ENCODE data around the gene FMO3. TPM values are rescaled to one million over a fixed set of nuclear protein-coding genes. Genes with fewer than 3 reads are reported as not detected.

The FMO3 gene
- total RNA-seq, 1 experiment from 2014 or later, result not detected

DNA sequence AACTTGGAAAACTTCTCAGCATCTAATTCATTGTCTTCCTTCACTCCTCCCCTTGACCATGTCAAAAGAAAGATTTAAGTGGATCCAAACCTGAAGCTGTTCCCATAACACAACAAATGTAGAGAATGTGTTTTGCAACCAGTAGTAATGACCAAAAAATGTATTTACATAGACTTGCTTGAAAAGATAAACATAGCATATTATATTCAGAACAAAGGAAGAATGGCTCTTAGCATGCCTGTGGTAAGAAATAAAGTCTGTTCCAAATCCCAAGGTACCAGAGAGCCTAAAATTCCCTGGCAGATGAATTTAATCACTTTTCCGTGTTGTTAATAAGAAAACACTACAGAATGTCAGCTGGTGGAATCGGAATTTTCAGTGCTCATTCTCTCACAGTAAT, 36.8 kb downstream of the FMO3 start:
- Histone ChIP-seq H3K27me3 (replicated peaks; ENCODE audit: insufficient read depth, low read depth, low read length, poor library complexity) (no peaks in the 10 kb centered on the region), H3K36me3 (ENCODE audit: insufficient read depth, low read length, poor library complexity, severe bottlenecking) (no peaks in the 10 kb centered on the region), H3K9me3 (ENCODE audit: low read depth, low read length, poor library complexity, severe bottlenecking) (peaks cover 9% of the 10 kb centered on the region), H3K27ac (ENCODE audit: low read depth, low read length, poor library complexity, severe bottlenecking) (no peak overlapping the region), H3K4me3 (ENCODE audit: low read depth, low read length, poor library complexity, severe bottlenecking) (no peak overlapping the region), H3K4me1 (ENCODE audit: insufficient read depth, low read length, poor library complexity, severe bottlenecking) (no peaks in the 10 kb centered on the region)
- CTCF ChIA-PET, result interaction anchor here (0.6 kb wide), 1 partner anchor 59 kb away, joined by 3 read pairs; no protein-coding TSS in a partner anchor
- POLR2A ChIA-PET (ENCODE audit: low non-redundant PET), result no interaction called here
- no peak for TF ChIP-seq EZH2 (IDR thresholded peaks at IDR 0.05; ENCODE audit: borderline replicate concordance, low read depth, low read length, poor library complexity, severe bottlenecking)
- TF ChIP-seq, protein P1, sequence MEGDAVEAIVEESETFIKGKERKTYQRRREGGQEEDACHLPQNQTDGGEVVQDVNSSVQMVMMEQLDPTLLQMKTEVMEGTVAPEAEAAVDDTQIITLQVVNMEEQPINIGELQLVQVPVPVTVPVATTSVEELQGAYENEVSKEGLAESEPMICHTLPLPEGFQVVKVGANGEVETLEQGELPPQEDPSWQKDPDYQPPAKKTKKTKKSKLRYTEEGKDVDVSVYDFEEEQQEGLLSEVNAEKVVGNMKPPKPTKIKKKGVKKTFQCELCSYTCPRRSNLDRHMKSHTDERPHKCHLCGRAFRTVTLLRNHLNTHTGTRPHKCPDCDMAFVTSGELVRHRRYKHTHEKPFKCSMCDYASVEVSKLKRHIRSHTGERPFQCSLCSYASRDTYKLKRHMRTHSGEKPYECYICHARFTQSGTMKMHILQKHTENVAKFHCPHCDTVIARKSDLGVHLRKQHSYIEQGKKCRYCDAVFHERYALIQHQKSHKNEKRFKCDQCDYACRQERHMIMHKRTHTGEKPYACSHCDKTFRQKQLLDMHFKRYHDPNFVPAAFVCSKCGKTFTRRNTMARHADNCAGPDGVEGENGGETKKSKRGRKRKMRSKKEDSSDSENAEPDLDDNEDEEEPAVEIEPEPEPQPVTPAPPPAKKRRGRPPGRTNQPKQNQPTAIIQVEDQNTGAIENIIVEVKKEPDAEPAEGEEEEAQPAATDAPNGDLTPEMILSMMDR (conservative IDR thresholded peaks at IDR 0.05; ENCODE audit: low read depth, low read length), result no peak
- no TSS peak for BruUV-seq (replicated peaks)
- intact Hi-C loops (cut with micrococcal nuclease; ENCODE audit: unreplicated experiment), result no loop called here
- DNase-seq (ENCODE audit: low spot score), result no peak

DNA sequence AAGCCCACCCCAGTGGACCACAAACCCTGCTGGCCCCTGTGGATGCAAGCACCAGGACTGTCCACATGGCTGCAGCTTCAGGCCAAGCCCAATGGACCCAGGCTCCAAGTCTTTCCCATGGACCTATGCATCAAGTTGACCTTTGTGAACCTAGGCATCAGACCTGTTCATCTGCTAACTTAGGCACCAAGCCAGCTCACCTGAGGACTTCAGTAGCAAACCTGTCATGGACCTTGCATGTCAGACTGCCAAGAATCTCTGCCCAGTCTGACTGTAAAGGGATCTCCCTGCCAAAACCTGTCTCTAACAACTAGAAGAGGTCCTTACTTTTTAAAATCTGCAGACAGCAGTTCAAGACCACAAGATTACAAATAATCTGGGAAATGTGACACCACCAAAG, 37.8 kb downstream of the FMO3 start:
- no peaks in the 10 kb centered on the region for H3K27me3 ChIP-seq (replicated peaks; ENCODE audit: insufficient read depth, low read depth, low read length, poor library complexity)
- no TSS peak for BruUV-seq (replicated peaks)
- intact Hi-C loops (cut with micrococcal nuclease; ENCODE audit: unreplicated experiment), result no loop called here
- H3K36me3 ChIP-seq (ENCODE audit: insufficient read depth, low read length, poor library complexity, severe bottlenecking), result no peaks in the 10 kb centered on the region
- peaks cover 9% of the 10 kb centered on the region for H3K9me3 ChIP-seq (ENCODE audit: low read depth, low read length, poor library complexity, severe bottlenecking)
- no peak overlapping the region for H3K27ac ChIP-seq (ENCODE audit: low read depth, low read length, poor library complexity, severe bottlenecking)
- CTCF ChIA-PET, result no interaction called here
- DNase-seq (ENCODE audit: low spot score), result no peak
- TF ChIP-seq EZH2 (IDR thresholded peaks at IDR 0.05; ENCODE audit: borderline replicate concordance, low read depth, low read length, poor library complexity, severe bottlenecking), result no peak
- TF ChIP-seq, protein P1 (conservative IDR thresholded peaks at IDR 0.05; ENCODE audit: low read depth, low read length), result no peak
- no peak overlapping the region for H3K4me3 ChIP-seq (ENCODE audit: low read depth, low read length, poor library complexity, severe bottlenecking)
- no peaks in the 10 kb centered on the region for H3K4me1 ChIP-seq (ENCODE audit: insufficient read depth, low read length, poor library complexity, severe bottlenecking)
- POLR2A ChIA-PET (ENCODE audit: low non-redundant PET), result no interaction called here

DNA sequence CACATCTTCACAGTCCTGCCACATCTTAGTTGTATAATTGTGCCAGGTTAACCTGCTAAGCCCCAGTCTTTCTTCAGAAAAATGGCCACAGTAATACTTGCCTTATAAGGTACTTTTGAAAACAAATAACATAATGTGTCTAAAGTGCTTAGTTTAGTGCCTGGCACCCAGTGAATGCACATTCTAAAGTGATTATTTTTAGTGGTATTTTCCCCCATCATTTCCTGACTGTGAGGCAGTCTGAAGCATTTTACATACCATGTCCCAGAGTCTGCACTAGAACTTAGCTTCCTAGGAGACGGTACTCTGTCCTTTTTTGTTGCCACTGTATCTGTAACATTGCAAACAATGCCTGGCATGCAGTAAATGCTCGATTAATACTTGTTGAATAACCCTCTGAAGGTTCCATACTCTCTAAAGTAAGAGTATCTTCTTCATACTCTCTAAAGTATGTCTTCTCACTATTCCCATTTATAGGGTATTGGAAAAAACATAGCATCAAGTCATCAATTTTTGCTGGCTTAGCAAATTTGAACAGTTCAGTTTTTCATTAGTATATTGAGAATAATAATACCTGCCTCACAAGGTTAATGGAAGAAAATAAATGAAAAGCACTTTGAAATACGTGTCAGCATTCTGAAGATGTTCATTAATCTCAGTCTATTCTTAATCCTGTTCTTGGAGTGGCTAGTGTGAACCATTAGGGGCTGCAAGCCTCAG, 43.7 kb downstream of the FMO3 start:
- peaks cover 6% of the 10 kb centered on the region for H3K9me3 ChIP-seq (ENCODE audit: low read depth, low read length, poor library complexity, severe bottlenecking)
- CTCF ChIA-PET, result no interaction called here
- H3K4me3 ChIP-seq (ENCODE audit: low read depth, low read length, poor library complexity, severe bottlenecking), result no peak overlapping the region
- no peaks in the 10 kb centered on the region for H3K36me3 ChIP-seq (ENCODE audit: insufficient read depth, low read length, poor library complexity, severe bottlenecking)
- H3K27ac ChIP-seq (ENCODE audit: low read depth, low read length, poor library complexity, severe bottlenecking), result no peak overlapping the region
- POLR2A ChIA-PET (ENCODE audit: low non-redundant PET), result no interaction called here
- BruUV-seq (replicated peaks), result no TSS peak
- H3K27me3 ChIP-seq (replicated peaks; ENCODE audit: insufficient read depth, low read depth, low read length, poor library complexity), result no peaks in the 10 kb centered on the region
- intact Hi-C loops (cut with micrococcal nuclease; ENCODE audit: unreplicated experiment), result no loop called here
- DNase-seq (ENCODE audit: low spot score), result peak; percentile 8
- TF ChIP-seq, protein P1 (conservative IDR thresholded peaks at IDR 0.05; ENCODE audit: low read depth, low read length), result no peak
- no peak for TF ChIP-seq EZH2 (IDR thresholded peaks at IDR 0.05; ENCODE audit: borderline replicate concordance, low read depth, low read length, poor library complexity, severe bottlenecking)
- no peaks in the 10 kb centered on the region for H3K4me1 ChIP-seq (ENCODE audit: insufficient read depth, low read length, poor library complexity, severe bottlenecking)

Data from A673 (cell line).